A549 treated with GW870086 at 1 μM for 4 hours (cell line): ENCODE measurements around the gene SLC29A4. TPM values are rescaled to one million over a fixed set of nuclear protein-coding genes. Genes with fewer than 3 reads are reported as not detected.

Experiments used
- total RNA-seq: library from RNA; stranded (reverse); fragments of 200-300 nt; extraction: Qiagen RNA extraction; gene quantifications from 5 replicates; pipeline ENCODE4 v1.2.3, GENCODE V29; 2022; ENCODE audit warnings: low read depth

The SLC29A4 gene
- 8.9 to 17.5 TPM (median 13.5 TPM) in 5 replicates for total RNA-seq

GRCh38 chr7:5282543-5283316 lies at the start of gene SLC29A4:
TSS of gene SLC29A4 (plus strand) at chr7:5282943. CDS start at chr7:5287817, 4,874 bp downstream.

Other genes starting within 250 kb of the SLC29A4 start
- 4.3 to 7.3 TPM (median 6.1 TPM) in 5 replicates for gene RBAK, start 237.1 kb upstream of the SLC29A4 start, total RNA-seq
- gene WIPI2, start 92.7 kb upstream of the SLC29A4 start, total RNA-seq = 44.0 to 54.6 TPM (median 52.3 TPM) in 5 replicates
- gene TNRC18, start 140.9 kb downstream of the SLC29A4 start, total RNA-seq = 33.6 to 48.2 TPM (median 43.9 TPM) in 5 replicates
- gene FBXL18, start 230.9 kb downstream of the SLC29A4 start, total RNA-seq = 10.0 to 13.3 TPM (median 12.9 TPM) in 5 replicates
- 4,068 to 4,612 TPM (median 4,324 TPM) in 5 replicates for gene ACTB, start 247.7 kb downstream of the SLC29A4 start, total RNA-seq